Activated naive CD8-positive, alpha-beta T cell treated with anti-CD3 and anti-CD28 coated beads, Interleukin-2, amount 10 ng/mL, durations not matched to agents 7 days and 5 days (primary cell): ENCODE results near the gene NUSAP1. TPM values are rescaled to one million over a fixed set of nuclear protein-coding genes. Genes with fewer than 3 reads are reported as not detected.
"Not testable (repeated sequence)": the region's sequence is repeated elsewhere in the genome, so short reads cannot be mapped to it uniquely, and the experiment has no call there.

Source experiments
- ATAC-seq: fragments of 150-1000 bp; cut with Tn5 transposase; one replicate; pipeline ENCODE4 v1.10.0; 2021; ENCODE audit warnings: low read depth, moderate library complexity
- POLR2A ChIA-PET: fragments of 350-600 bp; sonication (Branson Sonifier 250); formaldehyde crosslinking; loops from one replicate; lab custom pipeline; 2021; ENCODE audit warnings: antibody characterized with exemption; lab: Charles Lee
- DNase-seq: peaks from one replicate; pipeline ENCODE4 v3.0.0; 2021
- H3K27ac Mint-ChIP-seq: one replicate; pipeline ENCODE4 v1.8.0; 2022; ENCODE audit warnings: mild to moderate bottlenecking, mixed read lengths
- H3K27me3 Mint-ChIP-seq: one replicate; pipeline ENCODE4 v1.8.0; 2022; ENCODE audit warnings: mild to moderate bottlenecking, moderate library complexity, mixed read lengths
- H3K36me3 Mint-ChIP-seq: one replicate; pipeline ENCODE4 v1.8.0; 2021; ENCODE audit warnings: mild to moderate bottlenecking, mixed read lengths
- H3K4me1 Mint-ChIP-seq: one replicate; pipeline ENCODE4 v1.8.0; 2021; ENCODE audit warnings: mixed read lengths
- H3K4me3 Mint-ChIP-seq: one replicate; pipeline ENCODE4 v1.8.0; 2022; ENCODE audit warnings: mild to moderate bottlenecking, moderate library complexity, mixed read lengths
- H3K9me3 Mint-ChIP-seq: one replicate; pipeline ENCODE4 v1.8.0; 2021; ENCODE audit warnings: mixed read lengths
- total RNA-seq, 2 experiments: library from RNA; stranded (reverse); gene quantifications; one replicate each; pipeline ENCODE4 v1.2.3, GENCODE V29; 2021

NUSAP1 gene
- total RNA-seq = 100 to 1,000 TPM; 189 to 205 TPM

DNA sequence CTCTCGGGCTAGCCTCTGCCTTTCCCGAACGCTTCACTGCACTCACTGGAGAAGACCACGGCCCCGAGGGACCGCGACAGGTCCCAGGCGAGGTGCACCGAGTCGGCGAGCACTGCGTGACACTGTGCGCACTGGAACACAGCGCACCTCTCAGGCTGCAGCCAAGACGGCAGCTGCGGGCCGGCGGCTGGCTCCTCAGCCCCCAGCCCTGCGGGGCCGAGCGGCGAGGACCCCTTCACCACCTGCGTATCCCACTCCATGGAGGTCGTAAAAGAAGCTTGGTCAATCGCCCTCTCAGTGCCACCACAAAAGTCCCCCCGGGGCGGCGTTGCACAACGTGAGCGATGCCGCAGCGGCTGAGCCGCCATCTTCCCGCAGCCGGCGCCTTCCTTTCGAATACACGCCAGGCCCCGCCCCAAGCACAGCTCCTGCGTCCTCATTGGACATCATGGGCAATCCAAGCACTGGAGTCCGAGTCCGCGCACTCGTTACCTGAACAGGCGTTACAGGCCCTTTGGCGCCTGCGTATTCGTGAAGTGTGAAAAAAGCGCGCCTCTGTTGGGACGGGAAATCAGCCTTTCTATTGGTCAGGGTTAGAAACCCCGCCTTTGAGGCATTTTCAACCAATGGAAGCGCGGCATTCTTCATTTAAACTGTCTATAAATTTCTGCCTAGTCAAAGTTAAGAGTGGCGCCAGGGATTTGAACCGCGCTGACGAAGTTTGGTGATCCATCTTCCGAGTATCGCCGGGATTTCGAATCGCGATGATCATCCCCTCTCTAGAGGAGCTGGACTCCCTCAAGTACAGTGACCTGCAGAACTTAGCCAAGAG lies at the start of gene NUSAP1, which contains the start of gene OIP5:
NUSAP1 (plus strand) TSS at position 688 of the 832 bp plus-strand sequence; CDS start at position 765, 77 bp downstream.
OIP5 (minus strand) TSS at position 398 of the 832 bp plus-strand sequence; CDS start at position 368, 30 bp downstream.
- peak within 1 kb of the TSS; percentile 98 for H3K4me3 Mint-ChIP-seq
- H3K27me3 Mint-ChIP-seq = no peaks in the 10 kb centered on the region
- no peaks in the 10 kb centered on the region for H3K9me3 Mint-ChIP-seq
- peak; percentile 98 for ATAC-seq
- DNase-seq = peak; percentile 93
- POLR2A ChIA-PET = interaction anchor here (0.5 to 2.4 kb wide), 26 partner anchors 9 to 787 kb away, joined by 3 to 26 read pairs (median 4); partner anchors contain the start of genes CHAC1, CHP1, EXD1 and INO80
- peak within 1 kb of the TSS; percentile 99 for H3K27ac Mint-ChIP-seq
- H3K4me1 Mint-ChIP-seq = peaks cover 26% of the 10 kb centered on the region
- H3K36me3 Mint-ChIP-seq = peaks cover 23% of the 10 kb centered on the region

- H3K4me1 Mint-ChIP-seq = peaks cover 33% of the 10 kb centered on the region
- H3K4me3 Mint-ChIP-seq = peak overlapping the region; percentile 96
- not testable (repeated sequence) for DNase-seq, H3K9me3 Mint-ChIP-seq, H3K27me3 Mint-ChIP-seq, ATAC-seq
- H3K36me3 Mint-ChIP-seq = peaks cover 40% of the 10 kb centered on the region
- H3K27ac Mint-ChIP-seq = peak overlapping the region; percentile 94
- POLR2A ChIA-PET = interaction anchor here (0.6 to 1.8 kb wide), 8 partner anchors 10 to 975 kb away, joined by 3 to 26 read pairs (median 4); partner anchors contain the start of genes CHP1, EXD1, INO80 and NUSAP1
These were observed 49.6 kb upstream of the NUSAP1 start for GRCh38 chr15:41282980-41283652.

- DNase-seq = peak; percentile 98
- peak overlapping the region; percentile 94 for H3K27ac Mint-ChIP-seq
- peak overlapping the region; percentile 96 for H3K4me3 Mint-ChIP-seq
- peak; percentile 96 for ATAC-seq
- H3K9me3 Mint-ChIP-seq = no peaks in the 10 kb centered on the region
- H3K4me1 Mint-ChIP-seq = peaks cover 40% of the 10 kb centered on the region
- H3K27me3 Mint-ChIP-seq = no peaks in the 10 kb centered on the region
- peaks cover 43% of the 10 kb centered on the region for H3K36me3 Mint-ChIP-seq
- POLR2A ChIA-PET = interaction anchor here (0.5 to 1.8 kb wide), 10 partner anchors 9 to 976 kb away, joined by 3 to 26 read pairs (median 4); partner anchors contain the start of genes CHP1, EXD1, INO80 and NUSAP1
These were observed 48.8 kb upstream of the NUSAP1 start for GRCh38 chr15:41283653-41284426.

DNA sequence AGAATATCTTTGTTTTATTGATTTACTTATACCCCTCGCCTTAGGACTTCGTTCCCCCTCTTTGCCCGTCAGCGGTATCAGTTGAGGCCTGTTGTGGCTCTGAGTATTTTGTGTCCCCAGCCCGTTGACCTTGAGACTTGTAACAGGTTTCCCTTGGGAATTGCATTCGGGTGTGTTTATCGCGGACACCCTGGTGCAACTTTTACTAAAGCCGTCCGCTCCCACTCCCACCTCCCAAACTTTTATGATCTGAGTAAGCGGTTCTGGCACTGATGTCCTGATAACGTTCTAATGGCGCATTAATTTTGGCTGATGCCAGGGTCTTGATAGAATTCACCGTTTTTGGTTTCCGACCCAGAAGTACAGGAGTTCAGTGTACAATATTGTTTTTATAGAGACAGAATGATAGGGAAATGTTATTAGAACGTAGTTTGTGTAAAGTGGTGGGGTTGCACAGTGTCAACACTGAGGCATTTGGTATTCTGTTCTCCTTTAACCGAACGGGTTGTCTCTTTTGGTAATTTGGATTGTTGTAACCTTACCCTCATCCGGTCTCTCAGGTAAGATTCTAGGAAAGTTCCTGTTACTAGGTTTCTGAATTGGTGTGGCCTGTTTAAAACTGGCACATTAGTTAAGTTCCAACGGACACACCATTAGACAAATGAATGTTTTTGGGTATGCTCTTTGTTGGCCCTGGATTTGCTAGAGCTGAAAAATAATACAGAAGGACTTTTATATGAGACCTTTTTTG lies 48.1 kb upstream of the NUSAP1 start:
- peaks cover 42% of the 10 kb centered on the region for H3K36me3 Mint-ChIP-seq
- H3K4me1 Mint-ChIP-seq = peaks cover 43% of the 10 kb centered on the region
- ATAC-seq (no peak), DNase-seq (no peak)
- POLR2A ChIA-PET = interaction anchor here (0.5 to 1.8 kb wide), 8 partner anchors 26 to 977 kb away, joined by 3 to 26 read pairs (median 3); partner anchors contain the start of genes INO80, NUSAP1, OIP5 and PLCB2
- H3K27me3 Mint-ChIP-seq = no peaks in the 10 kb centered on the region
- H3K4me3 Mint-ChIP-seq = peak overlapping the region; percentile 96
- H3K27ac Mint-ChIP-seq = peak overlapping the region; percentile 94
- H3K9me3 Mint-ChIP-seq = no peaks in the 10 kb centered on the region

DNA sequence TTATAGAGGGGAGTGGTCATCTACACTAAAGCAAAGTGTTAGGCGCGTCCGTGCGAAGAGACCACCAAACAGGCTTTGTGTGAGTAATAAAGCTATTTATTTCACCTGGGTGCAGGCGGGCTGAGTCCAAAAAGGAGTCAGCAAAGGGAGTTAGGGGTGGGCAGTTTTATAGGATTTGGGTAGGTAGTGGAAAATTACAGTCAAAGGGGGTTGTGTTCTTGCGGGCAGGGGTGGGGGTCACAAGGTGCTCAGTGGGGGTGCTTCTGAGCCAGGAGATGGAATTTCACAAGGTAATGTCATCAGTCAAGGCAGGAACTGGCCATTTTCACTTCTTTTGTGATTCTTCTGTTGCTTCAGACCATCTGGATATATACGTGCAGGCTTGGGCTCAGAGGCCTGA lies 47.4 kb upstream of the NUSAP1 start:
- no peaks in the 10 kb centered on the region for H3K9me3 Mint-ChIP-seq
- POLR2A ChIA-PET = interaction anchor here (0.6 to 1.1 kb wide), 4 partner anchors 25 to 485 kb away, joined by 3 read pairs; partner anchors contain the start of genes NUSAP1 and OIP5
- H3K27me3 Mint-ChIP-seq = no peaks in the 10 kb centered on the region
- H3K27ac Mint-ChIP-seq = peak overlapping the region; percentile 94
- peaks cover 41% of the 10 kb centered on the region for H3K36me3 Mint-ChIP-seq
- H3K4me3 Mint-ChIP-seq = peak overlapping the region; percentile 96
- H3K4me1 Mint-ChIP-seq = peaks cover 43% of the 10 kb centered on the region
- no peak for DNase-seq
- no peak for ATAC-seq

GRCh38 chr15:41286665-41287333 lies 45.9 kb upstream of the NUSAP1 start:
- no peaks in the 10 kb centered on the region for H3K27me3 Mint-ChIP-seq
- peaks cover 43% of the 10 kb centered on the region for H3K36me3 Mint-ChIP-seq
- H3K9me3 Mint-ChIP-seq = no peaks in the 10 kb centered on the region
- DNase-seq (no peak), ATAC-seq (no peak)
- H3K27ac Mint-ChIP-seq = peak overlapping the region; percentile 12
- H3K4me1 Mint-ChIP-seq = peaks cover 49% of the 10 kb centered on the region
- H3K4me3 Mint-ChIP-seq = peak overlapping the region; percentile 41
- POLR2A ChIA-PET = interaction anchor here (0.6 to 1.2 kb wide), 3 partner anchors 23 to 46 kb away, joined by 3 to 5 read pairs (median 5); partner anchors contain the start of genes NUSAP1 and OIP5

DNA sequence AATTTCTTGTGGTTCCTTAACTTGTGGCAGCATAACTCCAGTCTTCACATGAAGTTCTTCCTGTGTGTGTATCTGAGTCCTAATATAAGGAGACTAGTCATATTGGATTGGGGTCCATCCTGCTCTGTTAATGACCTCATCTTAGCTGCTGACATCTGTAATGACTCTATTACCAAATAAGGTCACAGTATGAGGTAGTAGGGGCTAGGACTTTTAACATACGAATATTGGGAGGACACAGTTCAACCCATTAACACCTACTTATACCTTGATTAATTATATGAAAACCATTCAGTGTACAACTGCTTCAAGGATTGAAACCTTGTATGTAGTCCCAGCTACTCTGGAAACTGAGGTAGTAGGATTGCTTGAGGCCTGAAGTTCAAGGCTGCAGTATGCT lies 44.2 kb upstream of the NUSAP1 start:
- H3K27ac Mint-ChIP-seq = peak overlapping the region; percentile 32
- H3K9me3 Mint-ChIP-seq = no peaks in the 10 kb centered on the region
- ATAC-seq (no peak), DNase-seq (no peak)
- POLR2A ChIA-PET = no interaction called here
- H3K4me1 Mint-ChIP-seq = peaks cover 40% of the 10 kb centered on the region
- H3K27me3 Mint-ChIP-seq = no peaks in the 10 kb centered on the region
- H3K4me3 Mint-ChIP-seq = peak overlapping the region; percentile 23
- peaks cover 43% of the 10 kb centered on the region for H3K36me3 Mint-ChIP-seq

DNA sequence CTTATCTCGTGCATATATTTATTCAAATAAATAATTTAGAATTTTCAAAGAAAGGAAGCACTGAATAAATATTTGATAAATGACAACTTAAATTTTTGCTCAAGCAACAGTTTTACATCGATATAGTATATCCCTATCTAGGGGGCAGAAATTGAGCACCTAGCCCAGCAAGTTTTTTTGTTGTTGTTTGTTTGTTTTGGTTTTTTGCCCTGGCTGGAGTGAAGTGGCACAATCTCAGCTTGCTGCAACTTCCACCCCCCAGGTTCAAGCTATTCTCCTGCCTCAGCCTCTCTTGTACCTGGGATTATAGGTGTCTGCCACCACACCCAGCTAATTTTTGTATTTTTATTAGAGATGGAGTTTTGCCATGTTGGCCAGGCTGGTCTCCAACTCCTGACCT lies 42.7 kb upstream of the NUSAP1 start:
- peaks cover 41% of the 10 kb centered on the region for H3K36me3 Mint-ChIP-seq
- no peaks in the 10 kb centered on the region for H3K27me3 Mint-ChIP-seq
- POLR2A ChIA-PET = interaction anchor here (0.6 to 1.8 kb wide), 3 partner anchors 17 to 49 kb away, joined by 3 to 6 read pairs (median 4); partner anchors contain the start of genes NUSAP1 and OIP5
- no peak for ATAC-seq
- H3K27ac Mint-ChIP-seq = no peak overlapping the region
- DNase-seq = no peak
- H3K4me3 Mint-ChIP-seq = no peak overlapping the region
- no peaks in the 10 kb centered on the region for H3K9me3 Mint-ChIP-seq
- peaks cover 42% of the 10 kb centered on the region for H3K4me1 Mint-ChIP-seq

- H3K4me3 Mint-ChIP-seq = no peak overlapping the region
- H3K27ac Mint-ChIP-seq = peak overlapping the region; percentile 45
- no peaks in the 10 kb centered on the region for H3K9me3 Mint-ChIP-seq
- DNase-seq = no peak
- peaks cover 33% of the 10 kb centered on the region for H3K36me3 Mint-ChIP-seq
- H3K27me3 Mint-ChIP-seq = no peaks in the 10 kb centered on the region
- H3K4me1 Mint-ChIP-seq = peaks cover 39% of the 10 kb centered on the region
- POLR2A ChIA-PET = interaction anchor here (0.7 to 1.8 kb wide), 5 partner anchors 23 to 766 kb away, joined by 3 to 6 read pairs (median 3); partner anchors contain the start of genes CHP1, MGA, NUSAP1 and OIP5
- ATAC-seq = no peak
These were observed 41.5 kb upstream of the NUSAP1 start for GRCh38 chr15:41291065-41291631.

DNA sequence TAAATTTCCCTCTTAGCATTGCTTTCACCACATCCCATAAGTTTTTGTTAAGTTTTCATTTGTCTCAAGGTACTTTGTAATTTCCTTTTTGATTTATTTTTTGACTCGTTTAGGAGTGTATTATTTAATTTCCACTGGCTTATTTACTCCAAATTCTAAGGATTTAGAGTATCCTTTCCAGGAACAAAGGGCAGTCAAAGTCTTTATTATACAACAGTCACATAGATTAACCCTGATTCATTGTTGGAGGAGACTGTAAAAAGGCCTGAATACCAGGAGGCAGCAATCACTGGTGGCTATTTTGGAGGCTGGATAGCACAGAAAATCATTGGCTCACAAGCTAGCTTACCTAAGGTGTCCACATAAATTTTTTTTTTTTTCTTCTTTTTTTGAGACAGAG lies 40.2 kb upstream of the NUSAP1 start:
- H3K27ac Mint-ChIP-seq = no peak overlapping the region
- ATAC-seq (no peak), DNase-seq (no peak)
- peaks cover 32% of the 10 kb centered on the region for H3K4me1 Mint-ChIP-seq
- no peak overlapping the region for H3K4me3 Mint-ChIP-seq
- no peaks in the 10 kb centered on the region for H3K9me3 Mint-ChIP-seq
- POLR2A ChIA-PET = interaction anchor here (1.0 kb wide), 1 partner anchor 9 kb away, joined by 3 read pairs; no protein-coding TSS in a partner anchor
- peaks cover 19% of the 10 kb centered on the region for H3K36me3 Mint-ChIP-seq
- H3K27me3 Mint-ChIP-seq = no peaks in the 10 kb centered on the region

GRCh38 chr15:41301139-41301538 lies 31.5 kb upstream of the NUSAP1 start:
- H3K9me3 Mint-ChIP-seq, H3K4me1 Mint-ChIP-seq, H3K27me3 Mint-ChIP-seq, H3K4me3 Mint-ChIP-seq, H3K27ac Mint-ChIP-seq, ATAC-seq, POLR2A ChIA-PET, DNase-seq: not testable (repeated sequence)
- peaks cover 17% of the 10 kb centered on the region for H3K36me3 Mint-ChIP-seq
